ENCODE measurements around the gene RTN1. TPM values are rescaled to one million over a fixed set of nuclear protein-coding genes. Genes with fewer than 3 reads are reported as not detected.

Gene RTN1
- total and polyA plus RNA-seq, 2 of the 8 experiments (the other 6 are each of a cell fraction or from before 2014, with no cell fraction given) = 2.8 to 4.9 TPM

GRCh38 chr14:59627011-59627520 lies 243.5 kb downstream of the RTN1 start (continued):
- no peak for TF ChIP-seq GTF2F1 (IDR thresholded peaks at IDR 0.05; ENCODE audit: borderline replicate concordance, low read depth, low read length)
- no peak for TF ChIP-seq JUND (IDR thresholded peaks at IDR 0.05; ENCODE audit: low read length)

Data from H1 (cell line).